GM21576 (cell line): ENCODE measurements around the gene SEMA4B.
A peak's percentile ranks its signal among the peaks of the same experiment; 100 is the strongest.
"Not testable (repeated sequence)": the region's sequence is repeated elsewhere in the genome, so short reads cannot be mapped to it uniquely, and the experiment has no call there.

Source experiments
- ATAC-seq: cut with Tn5 transposase; IDR thresholded peaks from one replicate; pipeline ENCODE4 v1.9.1; 2021; ENCODE audit warnings: mild to moderate bottlenecking, moderate library complexity; ENCODE audit not compliant: unreplicated experiment

SEMA4B gene

GRCh38 chr15:90249203-90249863, 48.2 kb downstream of the SEMA4B start, which contains the start of gene TTLL13:
TTLL13 (plus strand) TSS chr15:90249556; CDS start chr15:90250631, 1,075 bp downstream.
- ATAC-seq: peak; percentile 49

- no peak for ATAC-seq
Measured at GRCh38 chr15:90257776-90258175, 56.6 kb downstream of the SEMA4B start.

GRCh38 chr15:90259524-90259923, 58.4 kb downstream of the SEMA4B start:
- no peak for ATAC-seq

DNA sequence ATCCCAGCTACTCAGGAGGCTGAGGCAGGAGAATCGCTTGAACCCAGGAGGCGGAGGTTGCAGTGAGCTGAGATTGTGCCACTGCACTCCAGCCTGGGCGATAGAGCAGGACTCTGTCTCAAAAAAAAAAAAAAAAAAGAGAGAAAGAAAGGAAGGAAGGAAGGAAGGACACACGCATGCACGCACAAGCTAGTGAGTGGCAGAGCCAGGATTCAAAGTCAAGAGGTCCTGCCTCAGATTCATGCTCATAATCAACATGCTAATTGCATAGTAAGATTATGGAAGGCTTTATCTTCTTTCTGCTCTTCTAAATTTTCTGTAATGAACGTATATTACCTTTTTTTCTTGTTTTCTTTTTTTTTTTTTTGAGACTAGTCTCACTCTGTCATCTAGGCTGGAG, 59.6 kb downstream of the SEMA4B start:
- ATAC-seq: not testable (repeated sequence)

- ATAC-seq: no peak
Measured at GRCh38 chr15:90261811-90262210, 60.7 kb downstream of the SEMA4B start.

DNA sequence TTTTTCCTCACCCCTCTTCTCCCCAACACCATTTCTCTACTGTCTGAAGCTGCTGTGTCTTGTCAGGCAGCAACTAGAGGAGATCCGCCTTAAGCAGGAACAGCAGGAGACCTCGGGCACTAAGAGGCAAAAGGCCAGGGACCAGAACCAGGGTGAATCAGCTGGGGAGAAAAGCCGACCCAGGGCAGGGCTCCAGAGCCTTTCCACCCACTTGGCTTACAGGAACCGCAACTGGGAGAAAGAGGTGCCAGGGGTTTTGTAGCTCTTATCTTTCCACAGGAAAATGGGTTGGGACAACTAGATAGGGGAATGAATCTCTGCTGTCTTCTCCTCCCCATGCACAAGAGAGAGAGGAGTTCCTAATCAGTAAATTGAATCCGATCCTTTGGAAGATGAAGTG, 61.3 kb downstream of the SEMA4B start:
- no peak for ATAC-seq

DNA sequence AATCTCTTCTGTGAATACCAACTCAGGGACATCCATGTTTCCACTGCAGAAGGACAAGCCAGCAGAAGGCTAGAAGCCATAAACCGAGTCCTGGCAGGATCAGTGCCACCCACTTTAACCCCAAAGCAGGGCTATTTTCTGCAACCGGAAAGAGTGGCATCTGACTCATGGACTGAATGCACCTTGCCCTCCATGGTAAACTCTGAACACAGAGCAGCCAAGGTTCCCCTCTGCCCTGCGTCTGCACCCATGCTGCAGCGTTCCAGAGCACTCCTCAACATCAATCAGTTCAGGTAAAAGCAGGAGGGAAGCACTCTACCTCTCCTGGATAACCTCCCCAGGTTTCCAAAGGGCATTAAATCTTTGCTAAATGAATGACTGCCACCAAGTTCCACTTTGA, 63.5 kb downstream of the SEMA4B start:
- ATAC-seq: no peak

DNA sequence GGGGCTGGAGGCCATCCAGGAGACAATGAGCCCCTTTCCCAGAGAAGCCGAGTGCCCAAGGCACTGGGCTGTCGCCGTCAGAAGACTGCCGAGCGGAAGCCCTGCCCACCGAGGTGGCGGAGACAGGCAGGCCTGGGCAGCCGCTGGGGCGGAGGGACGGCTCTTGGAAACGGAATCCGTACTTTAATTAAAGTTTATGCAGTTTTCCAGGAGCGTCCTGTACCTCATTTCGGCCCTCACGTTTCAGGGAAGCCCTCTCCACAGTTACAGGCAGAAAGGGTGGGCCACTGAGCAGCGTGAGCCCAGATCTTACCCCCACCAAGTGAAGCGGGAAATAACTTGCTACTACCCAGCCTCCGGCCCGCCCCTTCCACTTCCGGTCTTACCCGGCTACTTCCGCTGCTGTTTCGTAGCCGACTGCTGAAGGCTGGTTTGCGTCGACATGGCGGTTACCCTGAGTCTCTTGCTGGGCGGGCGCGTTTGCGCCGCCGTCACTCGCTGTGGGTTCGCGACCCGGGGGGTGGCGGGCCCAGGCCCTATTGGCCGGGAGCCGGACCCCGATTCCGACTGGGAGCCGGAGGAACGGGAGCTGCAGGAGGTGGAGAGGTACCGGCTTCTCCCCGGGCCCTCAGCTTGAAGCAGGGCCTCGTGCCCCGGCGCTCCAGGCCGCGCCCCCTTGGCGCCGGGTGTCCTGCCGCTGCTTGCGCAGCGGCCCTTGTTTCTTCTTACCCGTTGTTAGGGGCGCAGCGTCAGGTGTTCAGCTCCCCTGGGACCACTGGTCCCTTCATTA, 64.3 kb downstream of the SEMA4B start, which contains the start of gene NGRN:
Gene NGRN, plus strand, starts transcription at position 402 of the 790 bp plus-strand sequence. Its CDS starts 41 bp downstream, at position 443.
- ATAC-seq: peak; percentile 92

DNA sequence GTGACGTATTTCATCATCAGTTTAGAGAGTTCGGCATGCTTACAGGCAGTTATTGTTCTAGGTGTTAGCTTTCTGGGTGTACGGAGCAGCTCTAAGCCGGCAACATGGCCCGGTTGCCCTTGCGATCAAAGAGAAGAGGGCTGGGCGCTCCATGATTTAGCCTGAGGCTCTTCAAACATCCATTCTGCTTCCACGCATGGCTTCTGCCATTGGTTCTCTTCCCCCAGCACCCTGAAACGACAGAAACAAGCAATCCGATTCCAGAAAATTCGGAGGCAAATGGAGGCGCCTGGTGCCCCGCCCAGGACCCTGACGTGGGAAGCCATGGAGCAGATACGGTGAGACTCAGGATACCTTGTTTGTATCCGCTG, 64.9 kb downstream of the SEMA4B start:
- ATAC-seq: no peak

- ATAC-seq: no peak
Measured at GRCh38 chr15:90266485-90266884, 65.4 kb downstream of the SEMA4B start.

DNA sequence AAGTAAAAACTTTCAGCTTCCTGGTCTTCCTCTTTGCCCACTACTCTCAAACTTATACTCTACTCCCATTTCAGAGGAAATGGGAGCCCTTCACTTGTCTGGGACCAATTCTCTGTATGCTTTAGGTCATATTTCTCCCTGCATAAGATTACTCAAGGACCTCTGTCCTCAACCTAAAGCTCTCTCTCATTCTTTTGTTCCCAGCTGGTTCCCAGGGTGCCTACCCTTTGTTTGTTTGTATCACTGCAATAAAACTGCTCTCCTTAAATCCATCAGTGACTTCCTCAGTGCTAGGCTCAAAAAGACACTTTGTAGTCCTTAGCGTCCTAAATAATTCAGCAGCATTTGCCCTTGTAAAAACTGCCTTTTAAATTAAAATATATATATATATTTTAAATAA, 67.3 kb downstream of the SEMA4B start:
- ATAC-seq: no peak

DNA sequence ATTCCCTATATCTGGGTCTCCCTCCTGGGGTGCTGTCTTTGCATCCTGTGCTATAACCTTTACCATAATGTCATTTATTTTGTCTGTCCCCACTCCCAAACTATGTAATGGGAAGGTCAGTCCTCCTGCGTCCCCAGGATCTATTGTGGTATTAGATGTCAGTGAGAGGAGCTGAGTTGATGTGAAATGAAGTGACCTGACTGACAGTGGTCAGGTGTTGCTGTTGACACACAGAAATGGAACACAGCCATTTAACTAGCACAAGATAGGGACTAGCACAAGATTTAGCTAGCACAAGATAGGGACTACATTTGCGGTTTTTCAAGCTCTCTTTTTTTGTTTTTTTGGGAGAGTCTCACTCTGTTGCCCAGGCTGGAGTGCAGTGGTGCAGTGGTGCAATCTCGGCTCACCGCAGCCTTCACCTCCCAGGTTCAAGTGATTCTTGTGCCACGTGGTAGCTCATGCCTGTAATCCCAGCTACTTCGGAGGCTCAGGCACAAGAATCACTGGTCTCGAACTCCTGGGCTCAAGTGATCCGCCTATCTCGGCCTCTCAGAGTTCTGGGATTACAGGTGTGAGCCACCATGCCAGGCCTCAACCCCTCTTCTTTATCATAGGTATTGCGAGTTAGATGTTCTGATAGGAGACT, 69.5 kb downstream of the SEMA4B start:
- ATAC-seq: no peak

DNA sequence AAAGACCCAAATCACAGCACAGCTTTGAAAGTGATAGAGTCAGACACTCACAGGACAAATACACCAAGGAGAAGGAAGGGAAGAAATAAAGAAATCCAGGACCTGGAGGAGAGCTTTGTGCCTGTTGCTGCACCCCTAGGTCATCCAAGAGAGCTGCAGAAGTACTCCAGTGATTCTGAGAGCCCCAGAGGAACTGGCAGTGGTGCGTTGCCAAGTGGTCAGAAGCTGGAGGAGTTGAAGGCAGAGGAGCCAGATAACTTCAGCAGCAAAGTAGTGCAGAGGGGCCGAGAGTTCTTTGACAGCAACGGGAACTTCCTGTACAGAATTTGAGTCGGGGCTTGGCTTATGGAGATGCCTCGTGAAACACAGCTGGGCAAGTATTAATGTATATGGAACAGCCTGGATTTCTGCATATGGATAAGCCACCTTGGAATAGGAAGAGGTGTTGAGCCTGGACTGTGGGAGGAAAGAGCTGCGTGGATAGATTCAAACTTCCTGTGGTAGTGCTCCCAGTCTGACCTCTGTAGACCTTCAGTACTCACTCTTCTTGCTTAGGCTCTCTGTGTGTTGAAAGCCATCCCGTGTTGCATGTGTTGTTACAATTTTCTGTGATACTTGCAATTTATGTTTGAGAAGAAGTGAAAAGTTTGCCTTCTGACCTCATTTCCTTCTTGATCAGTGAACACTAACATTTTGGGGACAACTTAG, 70.5 kb downstream of the SEMA4B start:
- no peak for ATAC-seq

GRCh38 chr15:90278467-90278866, 77.3 kb downstream of the SEMA4B start:
- not testable (repeated sequence) for ATAC-seq
